GM12864 (cell line): ENCODE measurements around the gene C22orf23.
"Not testable (repeated sequence)": the region's sequence is repeated elsewhere in the genome, so short reads cannot be mapped to it uniquely, and the experiment has no call there.

ENCODE experiments used
- DNase-seq: peaks from one replicate; pipeline ENCODE4 v3.0.0-alpha.2; 2011; ENCODE audit warnings: low read depth
- H3K4me3 ChIP-seq: 2 replicates; pipeline ENCODE4 v1.5.1; 2011; ENCODE audit warnings: mild to moderate bottlenecking, low read depth, low read length, control low read depth
- CTCF ChIP-seq: IDR thresholded peaks from 2 replicates; pipeline ENCODE4 v1.5.1; 2011; ENCODE audit warnings: low read depth, mild to moderate bottlenecking, moderate library complexity, low read length, control low read depth, inconsistent platforms; ENCODE audit errors: missing control alignments

The C22orf23 gene

GRCh38 chr22:37953062-37953436, 352 bp downstream of the C22orf23 start:
- H3K4me3 ChIP-seq: peak overlapping the region; percentile 81
- TF ChIP-seq CTCF: no peak
- DNase-seq: no peak

GRCh38 chr22:37952629-37953028, 772 bp downstream of the C22orf23 start:
- peak overlapping the region; percentile 81 for H3K4me3 ChIP-seq
- not testable (repeated sequence) for DNase-seq

GRCh38 chr22:37951305-37951704, 2.1 kb downstream of the C22orf23 start:
- no peak for DNase-seq
- no peak overlapping the region for H3K4me3 ChIP-seq
- no peak for TF ChIP-seq CTCF

GRCh38 chr22:37947142-37947795, 6.1 kb downstream of the C22orf23 start:
- not testable (repeated sequence) for DNase-seq, H3K4me3 ChIP-seq

GRCh38 chr22:37944423-37944822, 9.0 kb downstream of the C22orf23 start:
- DNase-seq, H3K4me3 ChIP-seq: not testable (repeated sequence)

GRCh38 chr22:37943825-37944198, 9.6 kb downstream of the C22orf23 start:
- no peak for DNase-seq
- TF ChIP-seq CTCF: no peak
- no peak overlapping the region for H3K4me3 ChIP-seq

GRCh38 chr22:37943136-37943824, 10.1 kb downstream of the C22orf23 start:
- no peak overlapping the region for H3K4me3 ChIP-seq
- TF ChIP-seq CTCF: no peak
- DNase-seq: no peak

- no peak for DNase-seq
- H3K4me3 ChIP-seq: no peak overlapping the region
- TF ChIP-seq CTCF: no peak
Observed at GRCh38 chr22:37942133-37942532, 11.3 kb downstream of the C22orf23 start.
